ENCODE results near the gene ATP8B1.
A peak's percentile ranks its signal among the peaks of the same experiment; 100 is the strongest.

The ATP8B1 gene

GRCh38 chr18:57811477-57812125 lies 8.5 kb upstream of the ATP8B1 start:
- DNase-seq (ENCODE audit: low read depth) = no peak
- H3K4me3 ChIP-seq (ENCODE audit: low read depth, low read length) = no peak overlapping the region
- no peak for TF ChIP-seq CTCF (IDR thresholded peaks at IDR 0.05; ENCODE audit: low read depth, low read length, missing control alignments)
- in situ Hi-C loops (cut with HindIII; ENCODE audit: low sequenced_read_pairs) = no loop called here

GRCh38 chr18:57809190-57809589 lies 6.1 kb upstream of the ATP8B1 start:
- no peak for TF ChIP-seq CTCF (IDR thresholded peaks at IDR 0.05; ENCODE audit: low read depth, low read length, missing control alignments)
- in situ Hi-C loops (cut with HindIII; ENCODE audit: low sequenced_read_pairs) = no loop called here
- no peak for DNase-seq (ENCODE audit: low read depth)

GRCh38 chr18:57807336-57808117 lies 4.4 kb upstream of the ATP8B1 start:
- in situ Hi-C loops (cut with HindIII; ENCODE audit: low sequenced_read_pairs) = no loop called here
- H3K4me3 ChIP-seq (ENCODE audit: low read depth, low read length) = no peak overlapping the region
- DNase-seq (ENCODE audit: low read depth) = peak; percentile 26
- TF ChIP-seq CTCF (IDR thresholded peaks at IDR 0.05; ENCODE audit: low read depth, low read length, missing control alignments) = no peak

More at GRCh38 chr18:57809190-57809589, 6.1 kb upstream of the ATP8B1 start:
- no peak overlapping the region for H3K4me3 ChIP-seq (ENCODE audit: low read depth, low read length)

GRCh38 chr18:57806978-57807285 lies 3.8 kb upstream of the ATP8B1 start:
- no peak for TF ChIP-seq CTCF (IDR thresholded peaks at IDR 0.05; ENCODE audit: low read depth, low read length, missing control alignments)
- H3K4me3 ChIP-seq (ENCODE audit: low read depth, low read length) = no peak overlapping the region
- DNase-seq (ENCODE audit: low read depth) = peak; percentile 37
- in situ Hi-C loops (cut with HindIII; ENCODE audit: low sequenced_read_pairs) = no loop called here

- H3K4me3 ChIP-seq (ENCODE audit: low read depth, low read length) = no peak overlapping the region
- TF ChIP-seq CTCF (IDR thresholded peaks at IDR 0.05; ENCODE audit: low read depth, low read length, missing control alignments) = no peak
- no peak for DNase-seq (ENCODE audit: low read depth)
- in situ Hi-C loops (cut with HindIII; ENCODE audit: low sequenced_read_pairs) = no loop called here
These were observed 3.3 kb upstream of the ATP8B1 start for GRCh38 chr18:57806201-57806977.

- TF ChIP-seq CTCF (IDR thresholded peaks at IDR 0.05; ENCODE audit: low read depth, low read length, missing control alignments) = no peak
- DNase-seq (ENCODE audit: low read depth) = no peak
- in situ Hi-C loops (cut with HindIII; ENCODE audit: low sequenced_read_pairs) = no loop called here
- no peak overlapping the region for H3K4me3 ChIP-seq (ENCODE audit: low read depth, low read length)
These were observed 2.0 kb upstream of the ATP8B1 start for GRCh38 chr18:57805117-57805516.
